Adrenal gland (tissue), 12 donors: ENCODE data around the gene CDH2. TPM values are rescaled to one million over a fixed set of nuclear protein-coding genes. Genes with fewer than 3 reads are reported as not detected.

ENCODE experiments used
- DNase-seq, 7 donors: peaks; one replicate each; pipeline ENCODE4 v3.0.0-alpha.2; 2019 to 2020
- H3K27ac ChIP-seq, 5 donors: fragments of 200-600 bp; sonication (generic) in 4 of 5; 1 replicate in 3 of 5; 2 replicates in 2 of 5; pipeline versions ENCODE4 v1.5.1 to v1.8.0; 2016 to 2020; ENCODE audit warnings: mild to moderate bottlenecking in 1 of 5
- H3K27me3 ChIP-seq: fragments of 200-600 bp; 2 replicates; pipeline ENCODE4 v1.8.0; 2021
- H3K36me3 ChIP-seq, 2 donors: fragments of 200-600 bp; replicated peaks in 1 of 2; 1 replicate in 1 of 2; 2 replicates in 1 of 2; pipeline versions ENCODE4 v1.5.1 to v1.8.0; 2018 to 2022
- H3K4me1 ChIP-seq, 2 donors: fragments of 200-600 bp; replicated peaks in 1 of 2; 1 replicate in 1 of 2; 2 replicates in 1 of 2; pipeline versions ENCODE4 v1.5.1 to v1.8.0; 2018 to 2021
- H3K4me3 ChIP-seq, 4 donors: fragments of 200-600 bp; sonication (generic) in 3 of 4; one replicate each; pipeline ENCODE4 v1.5.1; 2016 to 2018
- H3K9me3 ChIP-seq, 3 donors: fragments of 200-600 bp; sonication (generic) in 1 of 3; replicated peaks in 1 of 3; 1 replicate in 2 of 3; 2 replicates in 1 of 3; pipeline versions ENCODE4 v1.5.1 to v1.8.0; 2016 to 2021
- POLR2A ChIP-seq, 2 donors: fragments of 450-650 bp; IDR thresholded peaks; one replicate each; pipeline ENCODE4 v1.6.1; 2017; ENCODE audit warnings: antibody characterized with exemption in 2 of 2, mild to moderate bottlenecking in 2 of 2, moderate library complexity in 1 of 2
- WGBS, 4 donors: extraction: QIAGEN DNeasy Blood & Tissue Kit in 2 of 4; methylation state at CpG; one replicate each; pipeline versions ENCODE4 v1.1.5 to v1.1.7; 2013 to 2017; 5-methylcytosine and 5-hydroxymethylcytosine counted together
- intact Hi-C, 2 donors: fragments of 100-400 bp; cut with DNase I; formaldehyde crosslinking; loops; one replicate each; pipeline versions ENCODE4 v1.14.1 to v1.15.0; 2022 to 2023
- polyA plus RNA-seq, 3 donors: library from polyadenylated mRNA; stranded (reverse); fragments of 200-250 nt in 2 of 3; fragments of 350-450 nt in 1 of 3; fragmentation: Illumina TruSeq in 1 of 3; extraction: RNeasy Lipid Tissue Mini Kit (QIAGEN cat#74804) in 1 of 3; gene quantifications; one replicate each; pipeline ENCODE4 v1.2.3, GENCODE V29; 2013 to 2014
- total RNA-seq, 9 donors: library from RNA; depleted of rRNA in 4 of 9; stranded (reverse); fragments of >200 nt in 4 of 9; fragments of 120-200 nt in 1 of 9; fragmentation: NEBNext Ultra II Directional in 1 of 9; extraction: Animal tissue kit (Norgen Biotek cat#: 25700) in 1 of 9; gene quantifications; one replicate each; pipeline versions ENCODE4 v1.1.0 to v1.2.4, GENCODE V29; 2013 to 2023
- TF ChIP-seq, protein P1 (sequence below), 6 experiments: fragments of 450-650 bp in 4 of 6; fragments of 200-600 bp in 2 of 6; sonication (generic) in 1 of 6; IDR thresholded peaks; 1 replicate in 5 of 6; 2 replicates in 1 of 6; pipeline versions ENCODE4 v1.5.1 to v1.8.0; 2016 to 2021; ENCODE audit warnings: antibody characterized with exemption in 6 of 6, mild to moderate bottlenecking in 2 of 6, moderate library complexity in 1 of 6
- donor health status: healthy with polysubstance abuse.
- donor health status: Bipolar disorder and iron deficiency.
- donor health status: DM: yes; HTN: yes; CAD: no.
- donor health status: DM: no; HTN: no; CAD: no.
- donor health status: DM: no; HTN: no; CAD: no.
- donor health status: DM: yes; HTN: yes; CAD: no.

Gene CDH2
- total and polyA plus RNA-seq, 12 donors: 13.9 to 305 (median 129) TPM

DNA sequence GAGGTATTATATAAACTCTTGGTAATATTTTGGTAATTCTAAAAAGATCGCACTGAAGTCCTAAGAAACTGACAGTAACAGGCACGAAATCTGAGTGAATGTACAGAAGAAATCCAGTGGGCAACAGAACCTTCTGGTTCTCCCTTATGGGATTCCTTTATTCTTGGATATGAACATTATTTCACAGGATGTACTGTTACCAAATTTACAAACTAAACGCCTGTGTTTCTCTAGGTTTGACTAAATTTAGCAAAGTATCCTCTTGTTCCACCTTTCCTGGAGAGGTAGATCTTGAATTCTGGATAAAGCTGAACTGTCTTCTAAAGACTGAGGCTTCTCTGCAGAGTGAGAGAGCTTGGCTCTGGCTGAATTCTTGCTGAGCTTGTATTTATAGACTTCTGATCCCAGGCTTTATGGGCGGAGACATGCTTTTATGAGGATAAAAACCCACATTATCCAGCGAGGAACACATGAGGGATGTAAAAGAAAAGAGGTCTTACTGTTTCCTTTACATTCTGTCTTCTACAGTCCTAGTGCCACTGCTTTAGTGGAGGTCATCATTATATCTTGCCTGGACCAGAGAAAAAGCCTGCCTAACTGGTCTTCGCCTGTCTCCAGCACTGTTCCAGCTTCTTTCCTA lies 220.8 kb downstream of the CDH2 start:
- no peak for DNase-seq
- intact Hi-C loops: no loop called here
- Histone ChIP-seq H3K4me3 (no peak overlapping the region), H3K9me3 (no peaks in the 10 kb centered on the region), H3K27me3 (no peaks in the 10 kb centered on the region), H3K36me3 (no peaks in the 10 kb centered on the region), H3K4me1 (peaks cover 0 to 11% of the 10 kb centered on the region in 2 donors), H3K27ac (no peak overlapping the region)
- TF ChIP-seq POLR2A (IDR thresholded peaks at IDR 0.05): no peak
- TF ChIP-seq, protein P1, sequence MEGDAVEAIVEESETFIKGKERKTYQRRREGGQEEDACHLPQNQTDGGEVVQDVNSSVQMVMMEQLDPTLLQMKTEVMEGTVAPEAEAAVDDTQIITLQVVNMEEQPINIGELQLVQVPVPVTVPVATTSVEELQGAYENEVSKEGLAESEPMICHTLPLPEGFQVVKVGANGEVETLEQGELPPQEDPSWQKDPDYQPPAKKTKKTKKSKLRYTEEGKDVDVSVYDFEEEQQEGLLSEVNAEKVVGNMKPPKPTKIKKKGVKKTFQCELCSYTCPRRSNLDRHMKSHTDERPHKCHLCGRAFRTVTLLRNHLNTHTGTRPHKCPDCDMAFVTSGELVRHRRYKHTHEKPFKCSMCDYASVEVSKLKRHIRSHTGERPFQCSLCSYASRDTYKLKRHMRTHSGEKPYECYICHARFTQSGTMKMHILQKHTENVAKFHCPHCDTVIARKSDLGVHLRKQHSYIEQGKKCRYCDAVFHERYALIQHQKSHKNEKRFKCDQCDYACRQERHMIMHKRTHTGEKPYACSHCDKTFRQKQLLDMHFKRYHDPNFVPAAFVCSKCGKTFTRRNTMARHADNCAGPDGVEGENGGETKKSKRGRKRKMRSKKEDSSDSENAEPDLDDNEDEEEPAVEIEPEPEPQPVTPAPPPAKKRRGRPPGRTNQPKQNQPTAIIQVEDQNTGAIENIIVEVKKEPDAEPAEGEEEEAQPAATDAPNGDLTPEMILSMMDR (IDR thresholded peaks at IDR 0.05): no peak
- 82 to 88% (median 85%) methylated on average over 6 of the region's 6 CpGs for WGBS, 4 donors

DNA sequence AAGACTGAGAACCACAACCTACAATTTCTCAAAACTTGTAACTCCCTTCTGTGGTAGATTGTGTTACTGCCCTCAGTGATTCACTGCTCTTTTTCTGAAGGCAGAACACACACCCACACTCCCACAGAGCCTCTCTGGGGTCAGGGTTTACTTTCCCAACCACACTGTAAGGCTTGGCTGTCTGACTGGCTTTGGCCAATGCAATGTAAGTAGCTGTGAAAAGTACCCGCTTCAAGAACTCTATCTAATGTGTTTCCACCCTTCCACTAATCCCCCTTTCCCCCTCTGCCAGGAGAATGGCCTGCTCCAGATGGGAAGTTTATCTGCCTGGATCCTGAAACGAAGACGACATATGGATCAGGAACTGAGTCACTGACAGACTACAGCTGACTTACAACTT lies 222.7 kb downstream of the CDH2 start:
- 80 to 100% (median 88%) methylated on average over 3 of the region's 3 CpGs for WGBS, 4 donors
- Histone ChIP-seq H3K27ac (no peak overlapping the region), H3K9me3 (no peaks in the 10 kb centered on the region), H3K27me3 (no peaks in the 10 kb centered on the region), H3K4me1 (peaks cover 0 to 6% of the 10 kb centered on the region in 2 donors), H3K4me3 (no peak overlapping the region), H3K36me3 (no peaks in the 10 kb centered on the region)
- no peak for DNase-seq
- TF ChIP-seq, protein P1 (IDR thresholded peaks at IDR 0.05): no peak
- TF ChIP-seq POLR2A (IDR thresholded peaks at IDR 0.05): no peak
- intact Hi-C loops: no loop called here

DNA sequence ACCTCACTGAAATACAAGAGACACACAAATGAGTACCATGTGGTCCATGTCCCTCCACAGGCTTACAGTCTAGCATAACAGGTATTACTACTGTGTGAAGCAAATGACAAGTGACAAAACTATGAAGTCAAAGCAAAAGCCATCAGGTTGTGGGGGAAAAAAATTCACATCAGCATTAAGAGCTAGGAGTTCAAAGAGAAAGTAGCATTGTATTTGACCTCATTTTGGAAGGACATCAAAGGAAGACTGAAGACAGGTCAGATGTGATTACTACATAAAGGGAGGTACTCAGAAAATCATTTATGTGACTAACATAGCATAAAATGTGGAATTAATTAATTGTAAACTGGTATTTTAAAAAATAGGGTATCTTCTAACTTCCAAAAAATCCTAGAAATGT lies 224.2 kb downstream of the CDH2 start:
- H3K27me3 ChIP-seq: no peaks in the 10 kb centered on the region
- intact Hi-C loops: no loop called here

DNA sequence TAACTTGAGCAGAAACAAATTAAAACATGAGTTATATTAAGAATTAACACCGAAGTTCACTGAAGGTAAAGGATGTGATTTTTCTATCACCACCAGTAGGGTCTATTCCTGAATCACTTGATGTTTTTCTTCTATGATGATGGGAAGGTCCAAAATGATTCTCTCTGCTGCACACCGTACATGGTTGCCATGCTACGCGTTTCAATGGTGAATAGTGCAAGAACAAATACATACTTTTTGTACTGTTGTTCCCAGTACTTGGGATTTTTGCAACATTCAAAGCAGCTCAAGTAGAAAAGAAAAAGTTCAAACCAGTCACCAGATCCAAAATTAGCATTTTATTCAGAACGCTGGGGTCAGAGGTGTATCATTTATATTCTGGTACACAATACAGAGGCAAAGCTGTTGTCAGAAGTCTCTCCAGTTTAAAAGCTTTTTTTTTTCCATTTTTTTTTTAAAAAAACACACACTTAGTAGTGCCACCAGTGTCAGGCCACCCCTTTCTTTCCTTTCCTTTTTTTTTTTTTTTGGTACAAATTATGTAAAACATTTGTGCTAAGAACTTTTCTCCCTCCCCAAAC lies 226.2 kb downstream of the CDH2 start:
- intact Hi-C loops: no loop called here
- no peak for DNase-seq
- Histone ChIP-seq H3K9me3 (no peaks in the 10 kb centered on the region), H3K27me3 (no peaks in the 10 kb centered on the region), H3K27ac (no peak overlapping the region), H3K4me1 (no peaks in the 10 kb centered on the region), H3K4me3 (no peak overlapping the region), H3K36me3 (no peaks in the 10 kb centered on the region)
- no peak for TF ChIP-seq POLR2A (IDR thresholded peaks at IDR 0.05)
- TF ChIP-seq, protein P1 (IDR thresholded peaks at IDR 0.05): no peak
- WGBS, 4 donors: 77 to 80% (median 78%) methylated on average over 5 of the region's 5 CpGs

More for the DNA sequence above, 224.2 kb downstream of the CDH2 start:
- no peaks in the 10 kb centered on the region for H3K4me1 ChIP-seq
- H3K4me3 ChIP-seq: no peak overlapping the region
- H3K27ac ChIP-seq: no peak overlapping the region
- no peaks in the 10 kb centered on the region for H3K36me3 ChIP-seq
- DNase-seq: no peak
- TF ChIP-seq, protein P1 (IDR thresholded peaks at IDR 0.05): no peak
- no peak for TF ChIP-seq POLR2A (IDR thresholded peaks at IDR 0.05)
- H3K9me3 ChIP-seq: no peaks in the 10 kb centered on the region
